Vagina (tissue), 2 donors: Measurements from ENCODE around the gene ELAVL2. TPM values are rescaled to one million over a fixed set of nuclear protein-coding genes. Genes with fewer than 3 reads are reported as not detected.
"Not testable (repeated sequence)": the region's sequence is repeated elsewhere in the genome, so short reads cannot be mapped to it uniquely, and the experiment has no call there.

ENCODE experiments used
- DNase-seq, 2 donors: peaks; one replicate each; pipeline ENCODE4 v3.0.0-alpha.2; 2017; ENCODE audit errors: extremely low spot score in 2 of 2
- H3K27ac ChIP-seq: fragments of 200-600 bp; sonication (generic); one replicate; pipeline ENCODE4 v1.5.1; 2019
- H3K27me3 ChIP-seq: fragments of 200-600 bp; sonication (generic); one replicate; pipeline ENCODE4 v1.5.1; 2019
- H3K36me3 ChIP-seq, 2 donors: fragments of 200-600 bp; sonication (generic); one replicate each; pipeline ENCODE4 v1.5.1; 2017 to 2019
- H3K4me1 ChIP-seq: fragments of 200-600 bp; sonication (generic); one replicate; pipeline ENCODE4 v1.5.1; 2019
- H3K4me3 ChIP-seq, 2 donors: fragments of 200-600 bp; sonication (generic); 1 replicate in 1 of 2; 2 replicates in 1 of 2; pipeline ENCODE4 v1.5.1; 2016 to 2019
- H3K9me3 ChIP-seq: fragments of 200-600 bp; sonication (generic); one replicate; pipeline ENCODE4 v1.5.1; 2019
- POLR2A ChIP-seq, 2 donors: fragments of 450-650 bp; IDR thresholded peaks; one replicate each; pipeline ENCODE4 v1.6.1; 2017; ENCODE audit warnings: antibody characterized with exemption in 2 of 2, mild to moderate bottlenecking in 2 of 2, moderate library complexity in 2 of 2
- POLR2AphosphoS5 ChIP-seq, 2 donors: sonication (generic); formaldehyde crosslinking; IDR thresholded peaks; one replicate each; pipeline ENCODE4 v1.9.0; 2017; ENCODE audit warnings: antibody characterized with exemption in 2 of 2, mild to moderate bottlenecking in 2 of 2, low read depth in 1 of 2; ENCODE audit not compliant: insufficient read depth in 1 of 2
- intact Hi-C: fragments of 100-400 bp; cut with DNase I; formaldehyde crosslinking; loops from one replicate; pipeline ENCODE4 v1.15.1; 2023
- total RNA-seq: library from RNA; depleted of rRNA; stranded (reverse); fragments of >200 nt; gene quantifications from one replicate; pipeline ENCODE4 v1.2.3, GENCODE V29; 2016
- TF ChIP-seq, protein P1 (sequence below), 3 experiments: fragments of 450-650 bp in 2 of 3; fragments of 200-600 bp in 1 of 3; sonication (generic) in 1 of 3; IDR thresholded peaks; one replicate each; pipeline ENCODE4 v1.5.1; 2017 to 2019; ENCODE audit warnings: antibody characterized with exemption in 3 of 3, mild to moderate bottlenecking in 2 of 3, moderate library complexity in 2 of 3

Gene ELAVL2
- total RNA-seq, 1 donor from 2014 or later = 2.2 TPM

DNA sequence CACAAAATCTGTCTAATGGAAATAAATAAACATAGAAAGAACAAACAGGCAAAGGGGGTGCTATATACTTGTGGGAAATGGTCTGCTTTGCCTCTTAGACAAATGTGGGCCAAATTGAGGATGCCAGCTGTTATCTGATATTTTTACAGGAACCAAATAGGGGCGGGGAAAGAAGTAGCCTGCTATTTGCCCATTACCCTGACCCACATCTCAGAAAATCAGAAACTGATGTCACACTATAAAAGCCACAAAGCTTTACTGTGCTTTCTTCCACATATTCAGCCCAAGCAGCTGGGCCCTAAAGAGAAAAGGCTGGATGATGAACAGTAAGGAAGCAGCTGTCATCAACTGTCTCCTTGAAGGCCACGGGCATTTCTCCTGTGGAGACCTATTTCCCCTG, 97.3 kb downstream of the ELAVL2 start:
- H3K4me3 ChIP-seq = no peak overlapping the region

GRCh38 chr9:23725279-23725946, 100.6 kb downstream of the ELAVL2 start:
- Histone ChIP-seq H3K4me1 (no peaks in the 10 kb centered on the region), H3K9me3 (no peaks in the 10 kb centered on the region), H3K27me3 (no peaks in the 10 kb centered on the region), H3K27ac (no peak overlapping the region), H3K36me3 (no peaks in the 10 kb centered on the region), H3K4me3 (no peak overlapping the region)
- DNase-seq = no peak
- intact Hi-C loops = no loop called here
- no peak for TF ChIP-seq POLR2AphosphoS5 (IDR thresholded peaks at IDR 0.05; ENCODE audit: insufficient read depth in 1 of 2, low read depth in 1 of 2)
- TF ChIP-seq POLR2A (IDR thresholded peaks at IDR 0.05) = no peak
- TF ChIP-seq, protein P1, sequence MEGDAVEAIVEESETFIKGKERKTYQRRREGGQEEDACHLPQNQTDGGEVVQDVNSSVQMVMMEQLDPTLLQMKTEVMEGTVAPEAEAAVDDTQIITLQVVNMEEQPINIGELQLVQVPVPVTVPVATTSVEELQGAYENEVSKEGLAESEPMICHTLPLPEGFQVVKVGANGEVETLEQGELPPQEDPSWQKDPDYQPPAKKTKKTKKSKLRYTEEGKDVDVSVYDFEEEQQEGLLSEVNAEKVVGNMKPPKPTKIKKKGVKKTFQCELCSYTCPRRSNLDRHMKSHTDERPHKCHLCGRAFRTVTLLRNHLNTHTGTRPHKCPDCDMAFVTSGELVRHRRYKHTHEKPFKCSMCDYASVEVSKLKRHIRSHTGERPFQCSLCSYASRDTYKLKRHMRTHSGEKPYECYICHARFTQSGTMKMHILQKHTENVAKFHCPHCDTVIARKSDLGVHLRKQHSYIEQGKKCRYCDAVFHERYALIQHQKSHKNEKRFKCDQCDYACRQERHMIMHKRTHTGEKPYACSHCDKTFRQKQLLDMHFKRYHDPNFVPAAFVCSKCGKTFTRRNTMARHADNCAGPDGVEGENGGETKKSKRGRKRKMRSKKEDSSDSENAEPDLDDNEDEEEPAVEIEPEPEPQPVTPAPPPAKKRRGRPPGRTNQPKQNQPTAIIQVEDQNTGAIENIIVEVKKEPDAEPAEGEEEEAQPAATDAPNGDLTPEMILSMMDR (IDR thresholded peaks at IDR 0.05) = no peak

More for the DNA sequence above, 97.3 kb downstream of the ELAVL2 start:
- Histone ChIP-seq H3K36me3 (no peaks in the 10 kb centered on the region), H3K27me3 (no peaks in the 10 kb centered on the region), H3K9me3 (no peaks in the 10 kb centered on the region), H3K4me1 (no peaks in the 10 kb centered on the region), H3K27ac (no peak overlapping the region)
- intact Hi-C loops = no loop called here
- TF ChIP-seq, protein P1 (IDR thresholded peaks at IDR 0.05) = no peak
- no peak for TF ChIP-seq POLR2A (IDR thresholded peaks at IDR 0.05)
- TF ChIP-seq POLR2AphosphoS5 (IDR thresholded peaks at IDR 0.05; ENCODE audit: insufficient read depth in 1 of 2, low read depth in 1 of 2) = no peak
- no peak for DNase-seq

DNA sequence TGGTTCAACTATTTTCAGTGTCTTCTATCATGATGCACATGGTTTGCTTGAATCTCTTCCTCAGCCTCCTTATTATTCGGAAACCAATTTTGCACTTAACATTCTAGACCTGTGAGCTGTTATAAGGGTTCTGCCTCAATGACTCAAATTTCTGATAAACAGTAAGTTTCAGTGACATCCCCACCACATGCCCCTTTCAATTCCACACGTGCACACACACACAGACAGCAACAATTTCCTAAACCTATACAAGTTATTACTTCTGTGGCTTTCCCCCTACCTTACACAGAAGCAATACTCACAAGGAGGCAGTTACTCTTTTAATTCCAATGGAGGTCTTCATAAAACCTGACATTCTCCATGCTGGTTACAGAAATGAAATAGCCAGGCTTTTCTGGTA, 102.4 kb downstream of the ELAVL2 start:
- H3K4me1 ChIP-seq = no peaks in the 10 kb centered on the region
- no peaks in the 10 kb centered on the region for H3K36me3 ChIP-seq
- H3K9me3 ChIP-seq = no peaks in the 10 kb centered on the region
- no peak overlapping the region for H3K27ac ChIP-seq
- H3K27me3 ChIP-seq = no peaks in the 10 kb centered on the region
- H3K4me3 ChIP-seq = no peak overlapping the region
- TF ChIP-seq POLR2AphosphoS5 (IDR thresholded peaks at IDR 0.05; ENCODE audit: insufficient read depth in 1 of 2, low read depth in 1 of 2) (no peak), POLR2A (IDR thresholded peaks at IDR 0.05) (no peak)
- TF ChIP-seq, protein P1 (IDR thresholded peaks at IDR 0.05) = no peak
- no peak for DNase-seq
- intact Hi-C loops = no loop called here

DNA sequence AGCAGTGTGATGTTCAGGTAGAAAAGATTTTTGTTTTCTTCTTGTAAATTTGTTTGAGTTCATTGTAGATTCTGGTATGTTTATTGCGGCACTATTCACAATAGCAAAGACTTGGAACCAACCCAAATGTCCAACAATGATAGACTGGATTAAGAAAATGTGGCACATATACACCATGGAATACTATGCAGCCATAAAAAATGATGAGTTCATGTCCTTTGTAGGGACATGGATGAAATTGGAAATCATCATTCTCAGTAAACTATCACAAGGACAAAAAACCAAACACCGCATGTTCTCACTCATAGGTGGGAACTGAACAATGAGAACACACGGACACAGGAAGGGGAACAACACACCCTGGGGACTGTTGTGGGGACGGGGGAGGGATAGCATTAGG, 103.0 kb downstream of the ELAVL2 start:
- H3K27me3 ChIP-seq, H3K9me3 ChIP-seq, H3K27ac ChIP-seq, H3K4me1 ChIP-seq, H3K4me3 ChIP-seq, H3K36me3 ChIP-seq, intact Hi-C loops, DNase-seq: not testable (repeated sequence)

GRCh38 chr9:23721466-23721865, 104.6 kb downstream of the ELAVL2 start:
- TF ChIP-seq POLR2A (IDR thresholded peaks at IDR 0.05) = no peak
- TF ChIP-seq, protein P1 (IDR thresholded peaks at IDR 0.05) = no peak
- TF ChIP-seq POLR2AphosphoS5 (IDR thresholded peaks at IDR 0.05; ENCODE audit: insufficient read depth in 1 of 2, low read depth in 1 of 2) = no peak
- no peak for DNase-seq
- Histone ChIP-seq H3K27me3 (no peaks in the 10 kb centered on the region), H3K36me3 (no peaks in the 10 kb centered on the region), H3K27ac (no peak overlapping the region), H3K9me3 (no peaks in the 10 kb centered on the region), H3K4me1 (no peaks in the 10 kb centered on the region), H3K4me3 (no peak overlapping the region)
- intact Hi-C loops = no loop called here
